Esophagus squamous epithelium (tissue), 4 donors: Measurements from ENCODE around the gene CCDC192.

Source experiments
- POLR2A ChIP-seq, 4 donors: fragments of 450-650 bp; IDR thresholded peaks; one replicate each; pipeline ENCODE4 v1.6.1; 2017; ENCODE audit warnings: antibody characterized with exemption in 4 of 4, mild to moderate bottlenecking in 4 of 4, moderate library complexity in 3 of 4
- TF ChIP-seq, protein P1 (sequence below), 6 experiments: fragments of 450-650 bp in 4 of 6; fragments of 200-600 bp in 2 of 6; sonication (generic) in 2 of 6; IDR thresholded peaks; one replicate each; pipeline ENCODE4 v1.5.1; 2016 to 2019; ENCODE audit warnings: antibody characterized with exemption in 6 of 6, mild to moderate bottlenecking in 4 of 6, moderate library complexity in 4 of 6

DNA sequence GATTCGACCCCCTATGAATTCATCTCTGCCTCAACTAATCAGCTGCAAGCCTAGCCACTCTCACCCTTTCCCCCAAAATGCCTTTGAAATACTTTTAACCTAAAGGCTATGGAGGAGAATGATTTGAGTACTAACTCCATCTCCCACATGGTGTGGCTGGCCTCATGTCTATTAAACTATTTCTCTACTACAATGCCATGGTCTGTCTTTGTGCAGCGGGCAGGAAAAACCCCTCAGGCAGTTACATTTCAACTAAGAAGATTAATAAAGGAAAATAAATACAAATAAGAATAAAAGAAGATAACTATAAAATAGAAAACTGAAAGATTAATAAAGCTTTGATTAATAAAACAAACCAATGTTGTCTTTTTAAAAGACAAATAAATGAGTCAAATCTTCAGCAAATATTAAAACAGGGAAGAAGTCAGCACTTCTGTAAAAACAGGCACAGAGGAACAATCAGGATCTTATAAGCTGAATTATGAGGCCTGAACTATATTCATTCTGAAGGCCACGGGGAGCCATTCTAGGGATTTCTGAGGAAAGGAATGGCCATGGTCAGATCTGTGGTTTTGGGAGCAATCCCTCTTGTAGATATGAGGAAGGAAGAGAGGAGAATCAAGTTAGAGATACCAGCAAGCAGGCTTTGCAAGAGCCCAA lies 264.3 kb downstream of the CCDC192 start:
- TF ChIP-seq, protein P1, sequence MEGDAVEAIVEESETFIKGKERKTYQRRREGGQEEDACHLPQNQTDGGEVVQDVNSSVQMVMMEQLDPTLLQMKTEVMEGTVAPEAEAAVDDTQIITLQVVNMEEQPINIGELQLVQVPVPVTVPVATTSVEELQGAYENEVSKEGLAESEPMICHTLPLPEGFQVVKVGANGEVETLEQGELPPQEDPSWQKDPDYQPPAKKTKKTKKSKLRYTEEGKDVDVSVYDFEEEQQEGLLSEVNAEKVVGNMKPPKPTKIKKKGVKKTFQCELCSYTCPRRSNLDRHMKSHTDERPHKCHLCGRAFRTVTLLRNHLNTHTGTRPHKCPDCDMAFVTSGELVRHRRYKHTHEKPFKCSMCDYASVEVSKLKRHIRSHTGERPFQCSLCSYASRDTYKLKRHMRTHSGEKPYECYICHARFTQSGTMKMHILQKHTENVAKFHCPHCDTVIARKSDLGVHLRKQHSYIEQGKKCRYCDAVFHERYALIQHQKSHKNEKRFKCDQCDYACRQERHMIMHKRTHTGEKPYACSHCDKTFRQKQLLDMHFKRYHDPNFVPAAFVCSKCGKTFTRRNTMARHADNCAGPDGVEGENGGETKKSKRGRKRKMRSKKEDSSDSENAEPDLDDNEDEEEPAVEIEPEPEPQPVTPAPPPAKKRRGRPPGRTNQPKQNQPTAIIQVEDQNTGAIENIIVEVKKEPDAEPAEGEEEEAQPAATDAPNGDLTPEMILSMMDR (IDR thresholded peaks at IDR 0.05) = no peak
- TF ChIP-seq POLR2A (IDR thresholded peaks at IDR 0.05) = no peak
